Natural killer cell (primary cell): ENCODE measurements around the gene RHOV. TPM values are rescaled to one million over a fixed set of nuclear protein-coding genes. Genes with fewer than 3 reads are reported as not detected.
"Not testable (repeated sequence)": the region's sequence is repeated elsewhere in the genome, so short reads cannot be mapped to it uniquely, and the experiment has no call there.

Experiments
- ATAC-seq, 3 donors: fragments of 150-1000 bp in 2 of 3; fragments of 200-7000 bp in 1 of 3; cut with Tn5 transposase; 1 replicate in 1 of 3; 2 replicates in 2 of 3; pipeline ENCODE4 v1.10.0; 2021; ENCODE audit warnings: mild to moderate bottlenecking in 2 of 3, moderate library complexity in 2 of 3
- DNase-seq, 2 donors: peaks; one replicate each; pipeline versions ENCODE4 v3.0.0 to v3.0.0-alpha.2; 2013 to 2021; ENCODE audit warnings: mixed read lengths in 1 of 2
- H3K27ac ChIP-seq: one replicate; pipeline ENCODE4 v1.5.1; 2013; ENCODE audit warnings: mild to moderate bottlenecking, low read length
- H3K27me3 ChIP-seq: one replicate; pipeline ENCODE4 v1.6.1; 2013; ENCODE audit warnings: low read length; ENCODE audit not compliant: control insufficient read depth, insufficient read depth
- H3K36me3 ChIP-seq: one replicate; pipeline ENCODE4 v1.6.1; 2013; ENCODE audit warnings: low read length; ENCODE audit not compliant: control insufficient read depth, insufficient read depth
- H3K4me1 ChIP-seq: one replicate; pipeline ENCODE4 v1.6.1; 2013; ENCODE audit warnings: low read length; ENCODE audit not compliant: control insufficient read depth, insufficient read depth
- H3K4me3 ChIP-seq: one replicate; pipeline ENCODE4 v1.5.1; 2013; ENCODE audit warnings: low read length
- H3K9me3 ChIP-seq: one replicate; pipeline ENCODE4 v1.6.1; 2013; ENCODE audit warnings: low read length; ENCODE audit not compliant: control insufficient read depth, insufficient read depth
- H3K27ac Mint-ChIP-seq, 2 donors: one replicate each; pipeline ENCODE4 v1.8.0; 2022; ENCODE audit warnings: mild to moderate bottlenecking in 2 of 2, mixed read lengths in 2 of 2, moderate library complexity in 1 of 2
- H3K27me3 Mint-ChIP-seq, 2 donors: one replicate each; pipeline ENCODE4 v1.8.0; 2022; ENCODE audit warnings: low read depth in 2 of 2, mixed read lengths in 2 of 2
- H3K36me3 Mint-ChIP-seq: one replicate; pipeline ENCODE4 v1.8.0; 2022; ENCODE audit warnings: mixed read lengths
- H3K4me1 Mint-ChIP-seq, 2 donors: one replicate each; pipeline ENCODE4 v1.8.0; 2022; ENCODE audit warnings: mixed read lengths in 2 of 2
- H3K4me3 Mint-ChIP-seq: one replicate; pipeline ENCODE4 v1.8.0; 2022; ENCODE audit warnings: mild to moderate bottlenecking, moderate library complexity, mixed read lengths
- H3K9me3 Mint-ChIP-seq, 2 donors: one replicate each; pipeline ENCODE4 v1.8.0; 2022; ENCODE audit warnings: mixed read lengths in 2 of 2
- WGBS: methylation state at CpG from one replicate; pipeline ENCODE4 v1.1.7; 2013; ENCODE audit warnings: missing lambda C conversion rate; ENCODE audit not compliant: insufficient coverage; 5-methylcytosine and 5-hydroxymethylcytosine counted together
- intact Hi-C: fragments of 100-400 bp; cut with micrococcal nuclease; formaldehyde crosslinking; loops from one replicate; pipeline ENCODE4 v1.14.2; 2022
- total RNA-seq, 4 donors: library from RNA; stranded (reverse); fragments of 120-200 nt in 1 of 4; gene quantifications; one replicate each; pipeline versions ENCODE4 v1.2.3 to v1.2.4, GENCODE V29; 2013 to 2022
- TF ChIP-seq, protein P1 (sequence below): fragments of 200-600 bp; IDR thresholded peaks from one replicate; pipeline ENCODE4 v1.8.0; 2022; ENCODE audit warnings: antibody characterized with exemption

Gene RHOV
- total RNA-seq, 3 donors from 2014 or later (not counting 1 experiment from before 2014, with no cell fraction given): not detected

GRCh38 chr15:40869686-40870085 lies 4.3 kb downstream of the RHOV start:
- 85% methylated on average over 5 of the region's 5 CpGs for WGBS
- Histone ChIP-seq H3K9me3 (no peaks in the 10 kb centered on the region), H3K4me1 (peaks cover 14% of the 10 kb centered on the region), H3K36me3 (no peaks in the 10 kb centered on the region), H3K4me3 (no peak overlapping the region), H3K27ac (no peak overlapping the region), H3K27me3 (peaks cover 4% of the 10 kb centered on the region)
- H3K27ac Mint-ChIP-seq: no peak overlapping the region
- no peaks in the 10 kb centered on the region for H3K9me3 Mint-ChIP-seq
- TF ChIP-seq, protein P1, sequence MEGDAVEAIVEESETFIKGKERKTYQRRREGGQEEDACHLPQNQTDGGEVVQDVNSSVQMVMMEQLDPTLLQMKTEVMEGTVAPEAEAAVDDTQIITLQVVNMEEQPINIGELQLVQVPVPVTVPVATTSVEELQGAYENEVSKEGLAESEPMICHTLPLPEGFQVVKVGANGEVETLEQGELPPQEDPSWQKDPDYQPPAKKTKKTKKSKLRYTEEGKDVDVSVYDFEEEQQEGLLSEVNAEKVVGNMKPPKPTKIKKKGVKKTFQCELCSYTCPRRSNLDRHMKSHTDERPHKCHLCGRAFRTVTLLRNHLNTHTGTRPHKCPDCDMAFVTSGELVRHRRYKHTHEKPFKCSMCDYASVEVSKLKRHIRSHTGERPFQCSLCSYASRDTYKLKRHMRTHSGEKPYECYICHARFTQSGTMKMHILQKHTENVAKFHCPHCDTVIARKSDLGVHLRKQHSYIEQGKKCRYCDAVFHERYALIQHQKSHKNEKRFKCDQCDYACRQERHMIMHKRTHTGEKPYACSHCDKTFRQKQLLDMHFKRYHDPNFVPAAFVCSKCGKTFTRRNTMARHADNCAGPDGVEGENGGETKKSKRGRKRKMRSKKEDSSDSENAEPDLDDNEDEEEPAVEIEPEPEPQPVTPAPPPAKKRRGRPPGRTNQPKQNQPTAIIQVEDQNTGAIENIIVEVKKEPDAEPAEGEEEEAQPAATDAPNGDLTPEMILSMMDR: no peak
- intact Hi-C loops: no loop called here
- ATAC-seq (no peak), DNase-seq (no peak)
- peaks cover 5 to 10% of the 10 kb centered on the region in 2 donors for H3K4me1 Mint-ChIP-seq
- H3K36me3 Mint-ChIP-seq: no peaks in the 10 kb centered on the region
- no peak overlapping the region for H3K4me3 Mint-ChIP-seq
- peaks cover 23 to 36% of the 10 kb centered on the region in 2 donors for H3K27me3 Mint-ChIP-seq

GRCh38 chr15:40867199-40867598 lies 6.8 kb downstream of the RHOV start:
- Mint-ChIP-seq H3K27ac (no peak overlapping the region), H3K27me3 (peaks cover 15 to 30% of the 10 kb centered on the region in 2 donors), H3K9me3 (no peaks in the 10 kb centered on the region), H3K4me3 (no peak overlapping the region), H3K4me1 (peaks cover 0 to under 1% of the 10 kb centered on the region in 2 donors), H3K36me3 (no peaks in the 10 kb centered on the region)
- Histone ChIP-seq H3K9me3 (no peaks in the 10 kb centered on the region), H3K27ac (no peak overlapping the region), H3K36me3 (no peaks in the 10 kb centered on the region), H3K4me1 (peaks cover under 1% of the 10 kb centered on the region), H3K27me3 (no peaks in the 10 kb centered on the region), H3K4me3 (no peak overlapping the region)
- DNase-seq (no peak), ATAC-seq (no peak)
- 100% methylated on average over 4 of the region's 4 CpGs for WGBS
- intact Hi-C loops: no loop called here
- TF ChIP-seq, protein P1: no peak

DNA sequence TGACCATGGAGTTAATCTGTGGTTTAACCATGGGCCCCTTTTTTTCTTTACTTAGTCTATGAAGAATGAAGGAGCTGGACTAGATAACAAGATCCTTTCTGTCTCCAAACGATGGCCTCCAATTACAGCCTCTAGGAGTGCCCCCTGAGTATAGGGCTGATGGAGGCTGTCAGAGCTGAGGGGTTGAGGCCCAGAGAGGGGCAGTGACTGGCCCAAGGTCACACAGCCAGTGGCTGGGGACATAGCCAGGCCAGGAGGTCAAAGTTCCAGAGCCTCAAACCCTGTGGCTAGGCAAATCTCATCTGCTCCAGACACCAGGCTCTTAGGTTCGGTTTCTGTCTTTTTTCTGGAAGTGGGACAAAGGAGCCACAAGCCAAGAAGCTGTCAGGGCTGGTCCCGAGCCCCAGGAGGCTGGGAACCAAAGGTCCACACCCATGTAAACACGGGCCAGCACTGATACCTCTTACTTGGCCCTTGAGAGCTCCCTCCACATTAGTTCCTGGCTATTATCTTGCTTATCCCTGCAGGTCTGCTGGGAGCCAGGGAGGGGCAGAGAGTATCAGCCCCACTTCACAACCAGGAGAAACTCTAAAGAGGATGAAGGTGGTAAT lies 10.3 kb downstream of the RHOV start:
- TF ChIP-seq, protein P1: no peak
- Histone ChIP-seq H3K27me3 (no peaks in the 10 kb centered on the region), H3K4me1 (peaks cover 11% of the 10 kb centered on the region), H3K9me3 (no peaks in the 10 kb centered on the region), H3K36me3 (no peaks in the 10 kb centered on the region), H3K27ac (no peak overlapping the region), H3K4me3 (no peak overlapping the region)
- H3K4me1 Mint-ChIP-seq: peaks cover 0 to 6% of the 10 kb centered on the region in 2 donors
- intact Hi-C loops: no loop called here
- H3K36me3 Mint-ChIP-seq: no peaks in the 10 kb centered on the region
- WGBS: 81% methylated on average over 4 of the region's 4 CpGs
- no peak for ATAC-seq
- peaks cover 22 to 25% of the 10 kb centered on the region in 2 donors for H3K27me3 Mint-ChIP-seq
- no peak for DNase-seq
- no peak overlapping the region for H3K4me3 Mint-ChIP-seq
- H3K27ac Mint-ChIP-seq: no peak overlapping the region
- H3K9me3 Mint-ChIP-seq: no peaks in the 10 kb centered on the region

- H3K4me1 Mint-ChIP-seq, ATAC-seq, H3K9me3 Mint-ChIP-seq, H3K9me3 ChIP-seq, H3K4me3 Mint-ChIP-seq, H3K4me3 ChIP-seq, H3K27ac Mint-ChIP-seq, intact Hi-C loops, H3K27me3 ChIP-seq, DNase-seq, H3K27ac ChIP-seq, H3K36me3 ChIP-seq, H3K36me3 Mint-ChIP-seq: not testable (repeated sequence)
- peaks cover 18% of the 10 kb centered on the region for H3K4me1 ChIP-seq
- WGBS: 81% methylated on average over 4 of the region's 4 CpGs
- peaks cover 22% of the 10 kb centered on the region in 2 donors for H3K27me3 Mint-ChIP-seq
Measured at GRCh38 chr15:40861147-40861546, 12.9 kb downstream of the RHOV start.
